ENCODE measurements around the gene CPA4.
A peak's percentile ranks its signal among the peaks of the same experiment; 100 is the strongest.

CPA4 gene

DNA sequence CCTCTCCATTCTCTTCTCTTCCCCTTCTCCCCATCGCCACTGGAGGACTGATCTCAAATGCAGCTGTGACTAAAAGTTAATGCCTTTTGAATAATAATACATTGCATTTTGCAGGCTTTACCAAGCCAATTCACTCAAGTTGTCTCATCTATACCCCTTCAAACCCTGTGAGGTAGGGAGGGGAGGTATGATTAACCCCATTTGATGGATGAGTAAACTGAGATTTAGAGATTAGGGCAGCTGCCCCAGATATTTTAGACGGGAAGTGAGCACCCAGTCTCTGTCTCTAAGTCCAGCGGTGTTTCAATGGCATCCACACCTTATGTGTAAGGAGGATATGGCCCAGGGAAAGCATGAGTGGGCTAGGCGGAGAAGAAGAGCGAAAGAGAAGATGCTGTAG lies 52.8 kb downstream of the CPA4 start:
- no peak for DNase-seq

- DNase-seq: no peak
Measured at GRCh38 chr7:130346177-130346905, 53.4 kb downstream of the CPA4 start.

DNA sequence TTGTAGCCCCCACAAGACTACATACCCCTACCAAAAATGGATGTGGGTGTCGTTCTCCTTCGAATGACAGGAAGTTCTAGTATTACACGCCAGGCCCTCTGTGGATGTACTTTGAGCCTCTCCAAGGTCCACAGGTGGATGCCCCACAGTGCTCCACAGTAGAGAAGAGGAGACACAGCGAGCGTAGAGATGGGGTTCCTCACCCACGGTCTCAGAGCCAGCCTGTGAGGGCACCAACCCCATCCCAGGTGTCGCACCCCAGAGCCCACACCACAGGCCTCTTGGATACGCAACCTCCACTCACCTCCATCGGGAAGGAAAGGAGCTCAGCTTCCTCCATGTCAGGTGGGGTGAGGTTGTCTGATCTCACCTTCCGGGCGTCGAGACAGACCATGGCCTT lies 54.0 kb downstream of the CPA4 start:
- no peak for DNase-seq

- DNase-seq: peak; percentile 69
Measured at GRCh38 chr7:130349911-130350782, 57.2 kb downstream of the CPA4 start.

DNA sequence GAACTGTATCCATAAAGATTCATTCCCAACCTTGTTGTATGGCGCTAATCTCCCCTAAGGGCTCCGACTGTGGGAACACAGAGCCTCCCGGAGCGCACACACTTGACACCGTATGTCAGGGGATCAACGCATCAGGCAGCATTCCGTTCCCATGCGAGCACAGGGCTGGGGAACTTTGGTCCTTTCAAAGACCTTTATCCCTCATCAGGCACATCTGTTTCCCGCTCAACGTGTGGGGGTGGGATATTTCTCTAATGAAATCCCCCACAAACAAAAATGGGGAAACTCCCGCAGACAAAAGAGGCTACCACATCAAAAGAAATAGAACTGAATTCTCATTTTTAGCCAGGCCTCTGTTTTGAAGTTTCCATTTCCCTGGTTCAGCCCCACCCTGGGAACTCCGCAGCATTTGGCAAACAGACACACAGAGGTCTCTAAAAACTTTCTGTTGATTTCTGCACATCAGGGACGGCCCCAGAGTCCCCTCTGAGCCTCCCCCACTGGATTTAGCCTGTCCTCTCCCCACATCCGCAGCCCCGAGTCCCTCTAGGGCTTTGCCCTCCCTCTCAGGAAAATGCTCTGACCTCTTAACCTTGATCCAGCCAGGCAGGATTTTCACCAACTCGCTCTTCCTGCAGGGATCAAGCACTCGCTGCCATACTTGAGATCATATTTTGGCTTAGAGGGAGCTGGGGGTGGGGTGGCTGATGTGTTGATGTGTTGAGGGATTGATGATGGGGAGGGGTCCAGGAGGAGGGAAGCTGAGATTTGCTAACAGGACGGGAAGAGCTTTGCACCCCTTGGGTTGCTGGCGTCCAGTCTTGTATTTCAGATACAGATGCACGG lies 58.2 kb downstream of the CPA4 start:
- DNase-seq: no peak

DNA sequence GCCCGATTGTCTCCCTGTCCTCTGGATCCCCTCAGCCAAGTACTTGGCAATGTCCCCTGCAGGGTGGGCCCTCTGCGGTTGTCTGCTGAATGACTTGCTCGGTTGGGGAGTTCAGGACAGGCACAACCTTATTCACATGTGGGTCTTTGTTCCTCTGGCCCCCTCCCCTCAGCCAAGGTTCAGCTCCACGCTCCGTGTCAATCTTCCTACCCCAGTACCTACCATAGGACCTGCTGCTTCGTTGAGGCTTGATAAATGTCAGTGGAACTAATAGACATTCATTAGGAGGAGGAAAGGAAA lies 58.8 kb downstream of the CPA4 start:
- DNase-seq: no peak

DNA sequence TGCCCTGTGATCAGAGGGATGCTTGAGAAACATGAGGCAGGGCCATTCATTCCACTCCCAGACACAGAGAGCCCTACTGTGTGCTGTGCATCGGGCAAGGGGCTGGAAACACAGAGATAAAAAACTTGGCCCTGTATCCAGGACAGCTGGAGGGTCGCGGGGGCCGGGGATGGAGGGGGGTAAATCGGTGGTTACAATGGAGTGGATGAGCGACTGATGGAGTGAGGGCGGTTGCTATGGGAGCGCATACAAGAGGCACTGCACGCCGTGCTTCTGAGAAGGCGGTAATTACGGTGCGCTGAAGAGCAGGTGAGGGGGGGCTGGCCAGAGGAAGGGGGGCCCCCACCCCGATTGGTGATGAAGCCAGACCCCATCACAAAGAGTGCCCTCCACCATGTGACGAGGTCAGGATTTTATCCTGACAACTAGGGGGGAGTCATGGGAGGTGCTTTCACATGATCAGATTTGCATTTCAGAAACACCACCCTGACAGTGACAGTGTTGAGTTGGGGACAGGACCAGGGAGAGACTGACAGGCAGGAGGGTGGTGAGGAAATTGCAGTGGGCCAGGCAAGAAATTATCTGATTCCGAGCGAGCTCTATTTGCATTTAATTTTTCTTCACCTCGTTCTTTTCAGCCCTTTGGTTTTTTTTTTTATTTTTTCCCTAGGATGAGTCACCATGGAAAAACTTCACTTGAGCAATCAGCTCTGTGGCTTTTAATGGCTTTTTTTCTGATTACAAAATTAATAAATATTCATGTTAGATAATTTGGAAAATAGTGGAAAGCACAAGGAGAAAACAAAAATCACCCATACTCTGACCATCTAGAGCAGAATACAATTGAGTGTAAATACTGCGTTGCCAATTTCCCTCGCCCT lies 59.5 kb downstream of the CPA4 start:
- DNase-seq: peak; percentile 74

GRCh38 chr7:130353196-130353595 lies 60.2 kb downstream of the CPA4 start:
- DNase-seq: no peak

GRCh38 chr7:130356121-130356875 lies 63.3 kb downstream of the CPA4 start:
- DNase-seq: peak; percentile 100

GRCh38 chr7:130356876-130357611 lies 64.1 kb downstream of the CPA4 start:
- DNase-seq: peak; percentile 60

DNA sequence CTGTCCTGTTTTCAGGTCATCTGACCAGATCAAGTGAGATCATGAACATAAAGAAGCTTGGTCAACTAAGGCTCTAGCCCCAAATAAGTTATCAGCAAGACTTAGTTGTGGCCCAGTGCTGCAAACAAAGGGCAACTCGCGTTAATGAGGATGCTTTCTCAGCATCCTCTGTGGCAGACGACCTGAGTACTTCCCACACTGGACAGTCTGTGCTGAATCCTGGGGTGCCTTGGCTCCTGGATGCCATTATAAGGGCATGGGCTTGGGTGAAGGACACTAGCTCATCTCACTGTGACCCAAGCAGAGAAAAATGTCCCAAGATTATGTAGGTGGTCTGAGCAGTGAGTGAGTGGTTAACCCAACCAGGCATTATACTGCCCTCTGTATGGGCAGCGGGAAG lies 65.5 kb downstream of the CPA4 start:
- DNase-seq: no peak

GRCh38 chr7:130359276-130359857 lies 66.4 kb downstream of the CPA4 start:
- DNase-seq: no peak

DNA sequence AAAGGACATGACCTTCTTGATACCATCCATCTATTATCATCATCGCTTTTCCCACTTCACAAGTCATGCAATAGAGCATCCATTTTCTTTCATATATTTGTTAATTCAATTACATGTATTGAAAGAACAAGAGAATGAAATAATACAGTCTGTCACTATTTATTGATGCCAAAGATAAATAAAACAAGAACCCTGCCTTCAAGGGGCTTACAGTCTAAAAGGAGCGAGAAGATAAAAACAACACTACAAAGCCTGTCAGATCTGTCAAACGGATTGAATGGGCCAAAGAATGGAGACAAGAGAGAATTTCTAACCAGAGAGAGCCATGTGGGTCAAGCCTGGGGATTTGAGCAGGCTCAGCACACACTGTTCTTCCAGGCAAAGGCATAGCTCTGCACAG lies 67.6 kb downstream of the CPA4 start:
- no peak for DNase-seq

DNA sequence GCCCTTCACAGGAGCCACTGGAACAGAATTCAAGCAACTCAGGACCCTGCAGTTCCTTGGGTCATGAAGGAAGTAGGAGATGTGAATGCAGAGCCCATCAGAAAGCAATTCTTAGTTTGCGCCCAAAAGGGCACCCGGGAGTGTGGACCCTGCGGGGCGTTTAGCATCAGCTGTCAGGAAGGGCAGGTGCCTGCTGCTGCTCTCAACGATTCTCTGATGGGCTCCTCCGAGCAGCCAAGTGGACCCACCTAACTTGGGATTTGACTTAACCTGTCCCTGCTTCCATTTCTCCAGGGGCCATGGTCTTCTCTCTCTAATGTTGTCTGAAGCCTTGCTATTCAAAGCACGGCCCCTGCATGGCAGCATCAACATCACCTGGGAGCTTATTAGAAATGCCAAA lies 68.7 kb downstream of the CPA4 start:
- DNase-seq: no peak

DNA sequence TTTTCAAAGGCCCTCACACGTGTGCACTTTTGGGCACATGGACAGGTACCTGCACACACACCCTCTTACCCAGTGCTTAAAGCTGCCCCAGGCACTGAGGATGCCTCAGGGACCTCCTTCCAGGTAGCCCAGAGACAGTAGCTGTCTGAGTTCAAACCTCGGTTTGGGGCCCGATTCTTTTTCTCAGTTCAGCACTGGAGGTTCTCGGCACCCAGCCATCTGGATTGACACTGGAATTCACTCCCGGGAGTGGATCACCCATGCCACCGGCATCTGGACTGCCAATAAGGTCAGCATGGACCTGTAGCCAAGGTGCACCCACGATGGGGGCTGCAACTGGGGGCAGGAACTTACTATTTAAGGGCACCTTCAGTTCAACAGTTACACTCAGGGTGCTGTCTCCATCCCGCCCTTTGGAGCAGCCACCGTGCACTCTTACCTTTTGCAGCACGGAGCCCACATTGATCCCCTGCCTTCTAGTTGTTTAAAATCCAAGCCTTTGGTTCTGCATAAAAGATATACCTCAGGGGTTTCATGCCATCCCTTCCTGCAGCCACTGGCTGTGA lies 69.4 kb downstream of the CPA4 start:
- no peak for DNase-seq

- DNase-seq: peak; percentile 96
Measured at GRCh38 chr7:130363026-130363847, 70.3 kb downstream of the CPA4 start.

- DNase-seq: no peak
Measured at GRCh38 chr7:130364451-130364850, 71.5 kb downstream of the CPA4 start.

- no peak for DNase-seq
Measured at GRCh38 chr7:130365088-130365487, 72.1 kb downstream of the CPA4 start.

All from fibroblast of skin of scalp (primary cell).